ENCODE results near the gene DUOX2.
"Not testable (repeated sequence)": the region's sequence is repeated elsewhere in the genome, so short reads cannot be mapped to it uniquely, and the experiment has no call there.

The DUOX2 gene

GRCh38 chr15:45058690-45059675, 55.0 kb downstream of the DUOX2 start:
- not testable (repeated sequence) for DNase-seq

- not testable (repeated sequence) for DNase-seq
These were observed 61.3 kb downstream of the DUOX2 start for GRCh38 chr15:45052676-45053075.

GRCh38 chr15:45050587-45050986, 63.4 kb downstream of the DUOX2 start:
- DNase-seq: no peak

- no peak for DNase-seq
These were observed 65.0 kb downstream of the DUOX2 start for GRCh38 chr15:45048794-45049631.

- DNase-seq: not testable (repeated sequence)
These were observed 65.6 kb downstream of the DUOX2 start for GRCh38 chr15:45048449-45048793.

GRCh38 chr15:45044270-45044669, 69.7 kb downstream of the DUOX2 start:
- DNase-seq: not testable (repeated sequence)

- DNase-seq: not testable (repeated sequence)
These were observed 71.1 kb downstream of the DUOX2 start for GRCh38 chr15:45042859-45043258.
